HPDE6-E6E7 (cell line): ENCODE results near the gene PHF19.

ENCODE experiments used
- DNase-seq: peaks from one replicate; pipeline ENCODE4 v3.0.0; 2011; ENCODE audit warnings: missing footprints; ENCODE audit errors: extremely low spot score

The PHF19 gene

GRCh38 chr9:120891884-120892747, 15.1 kb upstream of the PHF19 start:
- DNase-seq, result no peak

DNA sequence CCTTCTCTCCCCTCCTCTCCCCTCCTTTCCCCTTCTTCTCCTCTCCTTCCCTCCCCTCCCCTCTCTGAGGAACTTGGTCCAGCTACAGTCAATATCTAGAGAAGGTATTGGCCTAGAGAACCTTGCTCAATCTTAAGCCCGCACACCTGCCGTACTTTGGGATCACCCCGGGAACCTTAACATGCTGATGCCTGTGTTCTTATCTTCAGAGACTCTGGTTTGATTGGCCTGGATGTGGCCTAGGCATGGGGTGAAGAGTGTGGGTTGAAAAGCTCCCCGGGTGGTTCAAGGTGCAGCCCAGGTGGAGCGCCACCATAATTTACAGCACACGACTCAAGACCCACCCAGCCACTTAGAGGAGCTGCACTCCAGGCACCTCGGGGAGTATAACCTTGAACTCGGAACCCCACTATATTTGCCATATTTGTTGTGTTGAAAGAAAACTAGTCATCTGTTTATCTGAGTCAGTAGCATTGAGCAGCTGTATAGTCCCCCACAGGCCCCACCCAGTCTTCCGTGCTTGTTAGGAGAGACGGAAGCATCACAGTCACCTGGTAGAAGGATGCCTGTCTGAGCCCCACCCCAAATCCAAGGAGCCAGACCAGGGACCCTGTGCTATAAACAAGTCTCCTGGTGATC, 14.4 kb upstream of the PHF19 start:
- no peak for DNase-seq

DNA sequence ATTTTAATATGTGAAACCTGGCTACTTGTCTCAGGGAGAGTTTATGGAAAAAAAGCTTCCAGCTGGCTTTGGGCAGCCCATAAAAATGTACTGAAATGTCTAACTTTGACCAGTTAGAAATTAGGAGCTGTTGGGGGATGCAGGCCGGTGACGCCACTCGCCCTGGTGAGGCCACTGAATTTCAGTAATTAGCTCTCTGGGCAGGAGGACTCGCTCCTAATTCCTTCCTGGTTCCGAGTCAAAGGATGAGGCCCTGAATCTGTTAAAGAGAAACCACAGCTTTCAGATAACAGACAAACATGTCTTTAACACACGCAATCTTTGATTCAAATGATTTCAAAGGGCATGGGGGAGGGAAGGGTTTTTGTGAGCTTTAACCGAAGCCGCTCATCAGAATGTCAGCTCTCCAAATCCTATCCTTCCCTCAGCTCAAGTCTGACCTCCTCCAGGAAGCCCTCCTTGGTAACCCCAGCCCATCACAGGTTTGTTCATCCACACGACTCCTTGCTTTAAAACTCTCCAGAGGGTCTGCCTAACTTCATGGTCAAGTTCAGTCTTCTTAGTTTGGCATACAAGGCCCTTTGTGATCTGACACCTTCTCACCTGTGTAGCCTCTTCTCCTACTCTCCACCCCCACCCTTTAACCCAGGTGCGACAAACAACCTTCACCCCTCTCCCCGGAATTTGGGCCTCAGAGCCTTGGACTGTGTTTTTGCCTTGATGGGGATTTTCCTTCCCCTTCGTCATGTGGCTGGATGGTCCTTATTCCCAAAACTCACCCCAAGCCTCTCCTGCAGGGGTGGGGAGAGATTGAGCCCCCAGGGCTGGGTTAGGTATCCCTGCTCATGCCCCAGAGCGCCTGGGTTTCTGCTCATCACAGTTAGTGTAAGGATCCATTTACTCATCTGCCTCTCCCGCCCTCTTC, 13.6 kb upstream of the PHF19 start:
- DNase-seq, result no peak

GRCh38 chr9:120889606-120890271, 12.8 kb upstream of the PHF19 start:
- DNase-seq, result no peak

- DNase-seq, result no peak
These were observed 11.6 kb upstream of the PHF19 start for GRCh38 chr9:120888626-120889025.

DNA sequence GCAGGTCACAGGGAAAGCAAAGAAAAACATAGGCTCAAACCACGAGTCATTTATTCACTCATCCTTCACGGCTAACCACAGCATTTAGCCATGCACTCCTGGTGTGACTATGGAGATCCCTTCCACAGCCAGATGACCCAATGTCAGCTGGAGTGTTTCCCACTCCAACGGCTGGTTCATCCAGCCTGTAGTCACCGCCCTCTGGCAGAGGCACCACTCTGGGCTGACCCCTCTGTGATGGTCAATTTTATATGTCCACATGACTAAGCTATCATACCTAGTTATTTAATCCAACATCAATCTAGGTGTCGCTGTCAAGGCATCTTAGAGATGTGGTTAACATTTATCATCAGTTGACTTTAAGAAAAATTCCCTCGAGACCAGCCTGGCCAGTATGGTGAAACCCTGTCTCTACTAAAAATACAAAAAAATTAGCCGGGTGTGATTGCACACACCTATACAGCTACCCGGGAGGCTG, 9.5 kb upstream of the PHF19 start:
- no peak for DNase-seq

- no peak for DNase-seq
These were observed 9.0 kb upstream of the PHF19 start for GRCh38 chr9:120885958-120886357.

- no peak for DNase-seq
These were observed 8.5 kb upstream of the PHF19 start for GRCh38 chr9:120885457-120885856.

DNA sequence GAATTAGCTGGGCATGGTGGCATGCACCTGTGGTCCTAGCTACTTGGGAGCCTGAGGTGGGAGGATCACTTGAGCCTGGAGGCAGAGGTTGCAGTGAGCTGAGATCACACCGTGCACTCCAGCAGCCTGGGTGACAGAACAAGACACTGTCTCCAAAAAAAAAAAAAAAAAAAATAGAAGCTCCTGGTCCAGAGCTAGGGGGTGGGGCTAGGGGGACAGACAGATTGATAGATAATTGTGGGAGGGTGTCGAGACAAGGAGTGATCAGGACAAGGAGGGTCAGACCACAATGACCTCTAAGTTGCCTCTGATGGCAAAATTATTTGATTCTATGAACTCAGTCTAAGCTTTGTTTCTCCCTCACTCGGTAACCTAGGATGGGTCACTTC, 6.6 kb upstream of the PHF19 start:
- DNase-seq, result no peak

DNA sequence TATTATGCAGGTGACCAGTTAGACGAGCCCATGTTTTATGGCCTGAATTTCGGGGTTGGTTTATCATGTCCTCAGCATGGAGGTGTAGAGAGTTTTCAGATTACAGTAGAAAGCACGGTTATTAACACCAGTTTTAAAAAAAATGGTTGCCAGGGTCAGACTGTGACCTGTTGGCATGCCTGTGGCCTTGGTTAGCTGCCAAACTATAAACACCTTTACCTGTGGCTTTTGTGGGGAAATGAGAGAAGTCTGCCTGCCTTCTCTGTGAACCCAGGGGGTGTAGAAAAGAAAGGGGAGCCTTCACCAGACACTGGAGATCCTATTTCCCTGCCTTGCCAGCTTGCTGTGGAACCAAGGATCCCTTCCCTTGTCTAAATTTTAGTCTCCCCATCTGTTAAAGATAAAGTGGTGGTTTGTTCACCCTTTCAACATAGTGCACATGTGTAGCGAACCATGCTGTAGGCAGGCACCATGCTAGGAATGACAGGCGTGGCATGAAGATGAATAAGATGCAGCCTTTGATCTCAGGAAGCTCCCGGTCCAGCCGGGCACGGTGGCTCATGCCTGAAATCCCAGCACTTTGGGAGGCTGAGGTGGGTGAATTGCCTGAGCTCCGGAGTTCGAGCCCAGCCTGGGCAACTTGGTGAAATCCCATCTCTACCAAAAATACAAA, 6.1 kb upstream of the PHF19 start:
- DNase-seq, result no peak

DNA sequence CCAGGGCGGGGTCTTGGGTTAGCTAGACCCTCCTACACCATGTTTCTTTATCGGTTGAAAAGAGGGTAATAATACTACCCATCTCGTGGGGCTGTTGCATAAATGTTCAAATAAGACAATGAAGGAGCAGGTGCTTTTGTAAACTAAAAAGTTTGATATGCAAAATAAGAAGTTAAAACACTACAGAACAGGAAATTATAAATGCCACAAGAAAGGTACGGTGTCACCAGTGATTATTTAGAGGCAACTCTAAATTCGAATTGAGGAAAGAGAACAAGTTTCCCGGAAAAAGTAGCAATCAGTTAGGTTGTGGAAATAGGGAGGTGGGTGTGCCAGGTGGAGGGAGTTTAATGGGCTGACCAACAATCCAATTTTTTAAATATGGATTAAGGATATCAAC, 2.5 kb upstream of the PHF19 start:
- no peak for DNase-seq

GRCh38 chr9:120878188-120879130, 1.5 kb upstream of the PHF19 start:
- DNase-seq, result no peak

DNA sequence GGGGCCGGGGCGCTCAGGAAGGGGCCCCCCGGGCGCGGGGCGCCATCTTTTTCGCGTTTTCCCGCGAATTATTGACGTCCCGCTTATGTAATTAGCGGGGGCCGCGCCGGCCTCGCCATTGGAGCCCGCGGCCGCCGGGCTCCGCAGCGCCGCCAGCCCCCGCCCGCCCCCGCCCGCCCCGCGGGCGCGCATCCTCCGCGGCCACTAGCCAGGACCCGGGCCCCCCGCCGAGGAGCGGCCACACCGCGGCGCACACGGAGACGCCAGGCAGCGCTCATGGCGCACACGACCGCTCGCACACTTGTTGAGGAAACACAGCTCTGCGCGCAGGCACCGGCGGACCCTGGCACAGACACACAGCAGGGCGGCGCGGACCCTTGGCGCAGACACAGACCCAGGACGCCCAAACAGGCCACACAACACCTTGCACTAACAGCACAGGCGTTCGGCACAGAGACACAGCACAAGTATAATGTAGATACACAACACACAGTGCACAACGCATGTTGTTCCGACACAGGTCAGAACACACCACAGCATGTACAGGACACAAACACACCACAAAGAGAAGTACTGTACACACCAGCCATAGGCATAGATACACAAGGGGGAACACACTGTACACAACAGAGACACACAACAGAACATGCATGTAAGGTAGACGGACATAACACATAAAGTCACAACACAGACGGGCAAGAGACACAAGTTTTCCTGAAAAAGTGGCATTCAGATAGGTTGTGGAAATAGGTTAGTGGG, 467 bp upstream of the PHF19 start:
- peak; percentile 37 for DNase-seq

- DNase-seq, result peak; percentile 84
These were observed 790 bp downstream of the PHF19 start for GRCh38 chr9:120875954-120876841.

GRCh38 chr9:120875643-120875953, 1.4 kb downstream of the PHF19 start:
- DNase-seq, result no peak

DNA sequence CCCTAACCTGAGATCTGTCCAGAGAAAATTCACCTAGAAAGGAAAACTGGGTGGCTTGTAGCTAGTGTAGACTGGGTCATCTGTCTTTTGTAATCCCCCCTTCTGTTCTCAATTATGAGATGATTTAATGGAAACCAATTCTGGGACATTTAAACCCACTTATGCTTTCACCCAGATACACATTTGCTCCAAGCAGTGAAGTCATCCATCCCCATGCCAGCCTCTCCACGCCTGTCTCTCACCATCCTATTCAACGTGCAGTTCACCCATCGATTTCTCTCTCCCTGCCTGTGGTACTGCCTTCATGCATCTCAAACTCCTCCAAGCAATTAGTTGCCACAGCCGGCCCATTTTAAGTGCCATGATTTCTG, 1.8 kb downstream of the PHF19 start:
- DNase-seq, result no peak

DNA sequence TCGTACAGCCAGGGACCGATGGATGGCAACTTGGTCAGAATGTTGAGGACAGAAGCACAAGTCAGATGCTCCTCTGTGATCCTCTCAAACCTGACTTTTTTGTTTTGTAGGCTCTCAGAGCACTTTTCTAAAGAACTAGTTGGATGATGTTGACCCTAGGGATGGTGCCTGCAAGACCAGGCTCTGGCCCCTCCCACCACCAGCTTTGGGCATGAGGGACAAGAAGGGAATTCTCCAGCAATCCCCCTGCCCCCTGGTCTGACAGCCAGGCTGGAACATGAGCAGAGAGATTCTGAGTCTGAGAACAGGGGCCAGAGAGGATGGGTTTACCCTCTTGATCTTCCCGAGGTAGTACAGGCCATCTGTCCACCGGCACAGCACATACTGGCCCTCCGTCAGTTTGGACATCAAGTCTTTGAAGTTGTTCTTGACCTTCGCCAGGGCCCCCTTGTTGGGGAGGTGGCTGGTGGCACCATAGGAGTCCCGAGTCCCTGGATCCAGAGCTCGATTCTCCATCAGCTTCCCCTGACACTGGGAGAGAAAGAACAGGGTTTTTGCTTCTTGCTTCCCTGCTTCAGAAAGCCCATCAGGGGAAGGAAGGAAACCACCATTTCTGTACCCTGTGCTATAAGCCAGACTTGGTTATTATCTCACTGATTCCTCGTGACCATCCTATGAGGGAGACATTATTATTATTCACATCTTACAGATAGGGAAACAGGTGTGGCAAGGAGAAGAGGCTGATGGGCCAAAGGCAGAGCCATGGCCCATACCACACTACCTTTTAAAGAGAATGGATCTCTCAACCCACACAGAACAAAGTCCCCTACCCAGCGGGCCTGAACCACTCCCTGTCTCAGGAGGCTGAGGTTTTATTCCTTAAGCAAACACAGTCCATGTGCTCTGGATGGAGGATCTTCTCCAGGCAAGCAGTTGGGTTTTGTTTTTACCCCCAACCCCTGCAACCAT, 2.5 kb downstream of the PHF19 start:
- DNase-seq, result no peak
